Uterus (tissue), 4 donors: Measurements from ENCODE around the gene RAD54L. TPM values are rescaled to one million over a fixed set of nuclear protein-coding genes. Genes with fewer than 3 reads are reported as not detected.

Experiments used
- DNase-seq, 2 donors: peaks; one replicate each; pipeline ENCODE4 v3.0.0-alpha.2; 2019 to 2020
- H3K27ac ChIP-seq, 2 donors: fragments of 200-600 bp; sonication (generic); 1 replicate in 1 of 2; 2 replicates in 1 of 2; pipeline ENCODE4 v1.5.1; 2016 to 2018
- H3K27me3 ChIP-seq, 2 donors: fragments of 200-600 bp; sonication (generic); one replicate each; pipeline ENCODE4 v1.5.1; 2018 to 2019; ENCODE audit warnings: control low read depth in 1 of 2
- H3K36me3 ChIP-seq, 2 donors: fragments of 200-600 bp; sonication (generic); one replicate each; pipeline ENCODE4 v1.5.1; 2019; ENCODE audit warnings: control low read depth in 1 of 2
- H3K4me1 ChIP-seq, 2 donors: fragments of 200-600 bp; sonication (generic); one replicate each; pipeline ENCODE4 v1.5.1; 2018 to 2019; ENCODE audit warnings: control low read depth in 1 of 2
- H3K4me3 ChIP-seq, 2 donors: fragments of 200-600 bp; sonication (generic); 1 replicate in 1 of 2; 2 replicates in 1 of 2; pipeline ENCODE4 v1.5.1; 2018 to 2019; ENCODE audit warnings: mild to moderate bottlenecking in 1 of 2
- H3K9me3 ChIP-seq, 2 donors: fragments of 200-600 bp; sonication (generic); one replicate each; pipeline ENCODE4 v1.5.1; 2019; ENCODE audit warnings: control low read depth in 1 of 2
- POLR2A ChIP-seq, 2 donors: fragments of 450-650 bp; IDR thresholded peaks; one replicate each; pipeline ENCODE4 v1.6.1; 2016; ENCODE audit warnings: antibody characterized with exemption in 2 of 2, mild to moderate bottlenecking in 1 of 2, moderate library complexity in 1 of 2
- intact Hi-C: fragments of 100-400 bp; cut with DNase I; formaldehyde crosslinking; loops from one replicate; pipeline ENCODE4 v1.15.1; 2023; ENCODE audit warnings: low total_unique reads
- total RNA-seq, 4 donors: library from RNA; depleted of rRNA in 3 of 4; stranded (reverse); fragments of >200 nt in 3 of 4; gene quantifications; one replicate each; pipeline versions ENCODE4 v1.1.0 to v1.2.4, GENCODE V29; 2014 to 2023
- TF ChIP-seq, protein P1 (sequence below), 4 experiments: fragments of 200-600 bp in 2 of 4; fragments of 450-650 bp in 2 of 4; sonication (generic) in 2 of 4; IDR thresholded peaks; one replicate each; pipeline ENCODE4 v1.5.1; 2016 to 2019; ENCODE audit warnings: antibody characterized with exemption in 4 of 4, mild to moderate bottlenecking in 2 of 4, moderate library complexity in 1 of 4
- donor health status: DM: yes; HTN: yes; CAD: no.

RAD54L gene
- total RNA-seq, 4 donors from 2014 or later: 1.2 to 7.3 TPM; not detected in 2

DNA sequence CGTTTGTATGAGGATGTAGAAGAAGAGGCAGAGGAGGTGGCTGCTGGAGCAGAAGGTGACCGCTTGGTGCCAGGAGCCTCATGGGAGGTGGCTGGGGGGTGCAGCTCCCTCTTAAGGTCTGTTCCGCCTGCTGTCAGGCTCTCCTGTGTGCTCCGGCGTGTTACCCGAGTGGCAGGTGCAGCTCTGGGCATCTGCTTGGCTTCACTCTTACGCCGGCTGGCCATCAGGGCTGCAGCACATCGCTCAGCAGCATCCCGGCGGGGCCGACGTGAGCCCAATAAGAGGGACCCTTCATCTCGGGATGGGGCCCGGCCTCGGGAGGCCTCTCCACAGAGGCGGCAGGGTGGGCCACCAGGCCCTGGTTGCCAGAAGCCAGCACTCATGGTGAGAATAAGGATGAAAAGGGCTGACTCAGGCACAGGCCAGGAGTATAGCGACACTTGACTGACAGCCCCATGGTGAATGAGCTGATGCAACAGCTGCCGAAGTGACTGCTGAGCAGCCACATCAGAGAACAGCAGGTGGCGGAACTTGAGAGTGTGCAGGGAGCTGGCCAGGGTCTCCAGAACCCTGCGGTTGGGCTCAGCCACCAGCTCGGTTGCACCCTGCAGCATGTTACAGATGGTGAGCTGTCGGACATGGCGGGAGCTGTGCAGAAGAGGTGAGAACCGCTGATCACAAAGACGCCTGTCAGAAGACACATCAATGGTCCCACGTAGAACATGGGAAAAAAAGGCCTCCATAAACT, 38.3 kb downstream of the RAD54L start:
- TF ChIP-seq POLR2A (IDR thresholded peaks at IDR 0.05): no peak
- TF ChIP-seq, protein P1, sequence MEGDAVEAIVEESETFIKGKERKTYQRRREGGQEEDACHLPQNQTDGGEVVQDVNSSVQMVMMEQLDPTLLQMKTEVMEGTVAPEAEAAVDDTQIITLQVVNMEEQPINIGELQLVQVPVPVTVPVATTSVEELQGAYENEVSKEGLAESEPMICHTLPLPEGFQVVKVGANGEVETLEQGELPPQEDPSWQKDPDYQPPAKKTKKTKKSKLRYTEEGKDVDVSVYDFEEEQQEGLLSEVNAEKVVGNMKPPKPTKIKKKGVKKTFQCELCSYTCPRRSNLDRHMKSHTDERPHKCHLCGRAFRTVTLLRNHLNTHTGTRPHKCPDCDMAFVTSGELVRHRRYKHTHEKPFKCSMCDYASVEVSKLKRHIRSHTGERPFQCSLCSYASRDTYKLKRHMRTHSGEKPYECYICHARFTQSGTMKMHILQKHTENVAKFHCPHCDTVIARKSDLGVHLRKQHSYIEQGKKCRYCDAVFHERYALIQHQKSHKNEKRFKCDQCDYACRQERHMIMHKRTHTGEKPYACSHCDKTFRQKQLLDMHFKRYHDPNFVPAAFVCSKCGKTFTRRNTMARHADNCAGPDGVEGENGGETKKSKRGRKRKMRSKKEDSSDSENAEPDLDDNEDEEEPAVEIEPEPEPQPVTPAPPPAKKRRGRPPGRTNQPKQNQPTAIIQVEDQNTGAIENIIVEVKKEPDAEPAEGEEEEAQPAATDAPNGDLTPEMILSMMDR (IDR thresholded peaks at IDR 0.05): no peak
- H3K4me3 ChIP-seq: no peak overlapping the region
- no peaks in the 10 kb centered on the region for H3K4me1 ChIP-seq
- no peaks in the 10 kb centered on the region for H3K9me3 ChIP-seq
- H3K36me3 ChIP-seq: no peaks in the 10 kb centered on the region
- no peaks in the 10 kb centered on the region for H3K27me3 ChIP-seq
- DNase-seq: no peak
- H3K27ac ChIP-seq: no peak overlapping the region
- intact Hi-C loops: no loop called here

DNA sequence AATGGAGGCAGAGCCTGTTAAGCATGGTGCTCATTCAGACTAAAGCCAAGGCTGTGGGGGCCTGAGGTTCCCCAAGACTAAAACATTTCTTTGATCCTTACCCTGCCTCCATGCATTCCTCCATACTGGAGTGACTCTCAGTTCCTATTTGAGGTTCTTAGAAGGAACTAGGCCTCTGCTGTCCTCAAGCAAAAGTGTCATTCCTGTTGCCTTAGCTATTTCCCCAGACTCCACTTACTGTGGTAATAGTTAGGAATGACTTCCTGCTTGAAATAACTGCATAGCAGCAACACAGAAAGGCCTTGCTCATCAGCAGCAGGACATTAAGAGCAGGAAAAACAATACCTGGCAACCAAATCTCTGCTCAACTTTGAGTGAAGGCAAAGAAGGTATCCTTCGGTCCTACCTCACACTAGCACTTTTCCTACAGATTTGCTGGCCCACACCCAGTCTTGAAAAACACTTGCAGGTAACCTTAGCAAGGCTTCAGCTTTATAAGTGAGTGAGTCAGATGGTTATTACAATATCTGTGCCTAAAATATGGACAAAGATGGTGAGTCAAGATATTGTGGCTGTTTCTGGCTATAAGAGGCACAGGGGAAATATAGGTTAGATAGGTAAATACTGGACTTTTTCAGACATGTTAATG, 41.0 kb downstream of the RAD54L start:
- Histone ChIP-seq H3K9me3 (no peaks in the 10 kb centered on the region), H3K27ac (no peak overlapping the region), H3K27me3 (no peaks in the 10 kb centered on the region), H3K36me3 (no peaks in the 10 kb centered on the region), H3K4me1 (no peaks in the 10 kb centered on the region), H3K4me3 (no peak overlapping the region)
- no peak for DNase-seq
- TF ChIP-seq POLR2A (IDR thresholded peaks at IDR 0.05): no peak
- TF ChIP-seq, protein P1 (IDR thresholded peaks at IDR 0.05): no peak
- intact Hi-C loops: no loop called here

DNA sequence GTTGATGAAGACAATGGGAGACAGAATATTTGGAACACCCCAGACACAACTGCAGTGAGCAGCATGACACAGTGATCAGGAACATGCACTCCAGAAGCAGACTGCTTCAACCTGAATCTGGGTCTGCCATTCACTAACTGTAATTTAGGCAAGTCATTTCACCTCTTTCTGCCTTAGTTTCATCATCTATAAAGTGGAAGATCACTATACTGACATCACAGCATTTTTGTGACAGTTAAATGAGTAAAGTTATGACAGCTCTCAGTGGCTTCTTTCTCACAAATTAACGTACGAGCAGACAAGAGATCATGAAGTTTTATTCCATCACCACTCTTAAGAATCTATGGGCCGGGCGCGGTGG, 41.6 kb downstream of the RAD54L start:
- intact Hi-C loops: no loop called here
- Histone ChIP-seq H3K27me3 (no peaks in the 10 kb centered on the region), H3K4me1 (no peaks in the 10 kb centered on the region), H3K9me3 (no peaks in the 10 kb centered on the region), H3K27ac (no peak overlapping the region), H3K36me3 (no peaks in the 10 kb centered on the region), H3K4me3 (no peak overlapping the region)
- DNase-seq: no peak
- no peak for TF ChIP-seq POLR2A (IDR thresholded peaks at IDR 0.05)
- TF ChIP-seq, protein P1 (IDR thresholded peaks at IDR 0.05): no peak

DNA sequence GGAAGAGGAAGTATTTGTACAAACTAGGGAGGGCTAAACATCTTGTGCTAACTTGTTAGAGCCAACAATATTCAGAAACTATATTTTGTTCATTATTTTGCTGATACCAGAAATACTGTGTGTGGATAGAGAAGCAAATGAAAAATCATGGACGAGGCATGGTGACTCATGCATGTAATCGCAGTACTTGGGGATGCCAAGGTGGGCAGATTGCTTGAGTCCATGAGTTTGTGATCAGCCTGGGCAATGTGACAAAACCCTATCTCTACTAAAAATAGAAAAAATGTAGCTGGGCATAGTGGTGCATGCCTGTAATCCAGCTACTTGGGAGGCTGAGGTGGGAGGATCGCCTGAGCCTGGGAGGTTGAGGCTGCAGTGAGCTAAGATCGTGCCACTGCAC, 42.4 kb downstream of the RAD54L start:
- Histone ChIP-seq H3K27ac (no peak overlapping the region), H3K9me3 (no peaks in the 10 kb centered on the region), H3K36me3 (no peaks in the 10 kb centered on the region), H3K27me3 (no peaks in the 10 kb centered on the region), H3K4me1 (no peaks in the 10 kb centered on the region), H3K4me3 (no peak overlapping the region)
- no peak for DNase-seq
- intact Hi-C loops: no loop called here
- TF ChIP-seq POLR2A (IDR thresholded peaks at IDR 0.05): no peak
- TF ChIP-seq, protein P1 (IDR thresholded peaks at IDR 0.05): no peak

DNA sequence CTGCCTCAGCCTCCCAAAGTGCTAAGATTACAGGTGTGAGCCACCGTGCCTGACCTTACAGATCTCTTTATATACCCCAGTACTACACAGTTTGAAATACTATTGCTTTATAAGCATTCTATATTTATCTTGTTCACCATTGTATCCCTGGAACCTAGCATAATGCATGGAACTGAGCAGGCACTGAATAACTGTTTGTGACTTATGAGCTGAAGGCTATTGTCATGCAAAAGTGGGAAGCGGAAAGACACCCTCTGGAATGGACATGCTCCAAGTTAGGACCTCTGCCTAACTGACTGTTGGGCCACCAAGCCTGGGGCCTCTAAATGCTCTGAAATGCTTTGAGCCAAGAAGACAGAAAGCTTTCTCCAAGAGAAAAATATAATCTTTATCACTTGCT, 47.7 kb downstream of the RAD54L start:
- no peaks in the 10 kb centered on the region for H3K36me3 ChIP-seq
- intact Hi-C loops: no loop called here
- no peak overlapping the region for H3K27ac ChIP-seq
- H3K4me1 ChIP-seq: peaks cover 0 to 6% of the 10 kb centered on the region in 2 donors
- no peak for DNase-seq
- H3K27me3 ChIP-seq: no peaks in the 10 kb centered on the region
- H3K4me3 ChIP-seq: no peak overlapping the region
- TF ChIP-seq POLR2A (IDR thresholded peaks at IDR 0.05): no peak
- TF ChIP-seq, protein P1 (IDR thresholded peaks at IDR 0.05): no peak
- H3K9me3 ChIP-seq: no peaks in the 10 kb centered on the region
